K562 (cell line): ENCODE results near the gene C4orf36. TPM values are rescaled to one million over a fixed set of nuclear protein-coding genes. Genes with fewer than 3 reads are reported as not detected.

ENCODE experiments used
- ATF1 ChIP-seq, 2 experiments: fragments of 450-650 bp in 1 of 2; IDR thresholded peaks; 2 replicates each; pipeline ENCODE4 v1.6.1; 2016; ENCODE audit warnings: missing compliant biosample characterization in 1 of 2, missing genetic modification characterization in 1 of 2
- BACH1 ChIP-seq: fragments of 200-800 bp; sonication (Bioruptor generic); IDR thresholded peaks from 2 replicates; pipeline ENCODE4 v1.6.1; 2016; ENCODE audit warnings: missing genetic modification characterization, missing compliant biosample characterization
- CREB3L1 ChIP-seq: fragments of 450-650 bp; IDR thresholded peaks from 2 replicates; pipeline ENCODE4 v1.6.1; 2014; ENCODE audit warnings: low read depth, mild to moderate bottlenecking, moderate library complexity, borderline replicate concordance
- CTBP1 ChIP-seq: fragments of 450-650 bp; IDR thresholded peaks from 2 replicates; pipeline ENCODE4 v1.6.1; 2016; ENCODE audit warnings: borderline replicate concordance
- E2F3 ChIP-seq: fragments of 250-450 bp; sonication (Bioruptor Pico); IDR thresholded peaks from 2 replicates; pipeline ENCODE4 v1.4.0; 2020; ENCODE audit warnings: mild to moderate bottlenecking
- E2F6 ChIP-seq, 2 experiments: IDR thresholded peaks; 2 replicates each; pipeline ENCODE4 v1.6.1; 2011; ENCODE audit warnings: borderline replicate concordance in 1 of 2, control low read depth in 1 of 2, low read depth in 1 of 2, low read length in 1 of 2, mild to moderate bottlenecking in 1 of 2, mixed read lengths in 1 of 2, moderate library complexity in 1 of 2; ENCODE audit not compliant: insufficient read depth in 1 of 2, insufficient read length in 1 of 2, poor library complexity in 1 of 2, severe bottlenecking in 1 of 2; ENCODE audit errors: extremely low read depth in 1 of 2
- GTF3C2 ChIP-seq: IDR thresholded peaks from 3 replicates; pipeline ENCODE4 v1.6.1; 2011; ENCODE audit warnings: borderline replicate concordance, mild to moderate bottlenecking, moderate library complexity; ENCODE audit not compliant: insufficient read length; ENCODE audit errors: extremely low read depth
- HES1 ChIP-seq: fragments of 450-650 bp; IDR thresholded peaks from 2 replicates; pipeline ENCODE4 v1.6.1; 2016; ENCODE audit warnings: low read depth, mild to moderate bottlenecking, moderate library complexity
- RBFOX2 ChIP-seq: fragments of 200-400 bp; formaldehyde crosslinking; IDR thresholded peaks from 2 replicates; pipeline ENCODE4 v1.6.1; 2017; ENCODE audit warnings: low read depth, mild to moderate bottlenecking, low read length, moderate library complexity
- TARDBP ChIP-seq: fragments of 450-650 bp; IDR thresholded peaks from 2 replicates; pipeline ENCODE4 v1.6.1; 2016
- TFAM ChIP-seq: fragments of 250-450 bp; sonication (Bioruptor Pico); conservative IDR thresholded peaks from 2 replicates; pipeline ENCODE4 v1.5.0; 2021; ENCODE audit warnings: mild to moderate bottlenecking, moderate library complexity
- ZNF184 ChIP-seq: sonication (generic); formaldehyde crosslinking; IDR thresholded peaks from 2 replicates; pipeline ENCODE4 v1.5.0; 2020; ENCODE audit warnings: missing genetic modification reagents
- ZNF280A ChIP-seq: fragments of 450-650 bp; IDR thresholded peaks from 2 replicates; pipeline ENCODE4 v1.6.1; 2018; ENCODE audit warnings: mild to moderate bottlenecking, low read depth; ENCODE audit not compliant: partially characterized antibody
- ZNF444 ChIP-seq: fragments of 250-450 bp; sonication (Bioruptor Pico); IDR thresholded peaks from 2 replicates; pipeline ENCODE4 v1.4.0; 2020; ENCODE audit warnings: mild to moderate bottlenecking, moderate library complexity
- ZNF511 ChIP-seq: sonication (generic); formaldehyde crosslinking; IDR thresholded peaks from 2 replicates; pipeline ENCODE4 v1.8.0; 2022; ENCODE audit warnings: mild to moderate bottlenecking, missing genetic modification reagents
- ZNF717 ChIP-seq: fragments of 250-450 bp; sonication (Bioruptor Pico); IDR thresholded peaks from 2 replicates; pipeline ENCODE4 v1.5.0; 2021
- ZSCAN29 ChIP-seq: fragments of 450-650 bp; IDR thresholded peaks from 2 replicates; pipeline ENCODE4 v1.6.1; 2017
- polyA plus RNA-seq, 8 experiments: library from polyadenylated mRNA; depleted of rRNA in 4 of 8; stranded (reverse) in 5 of 8; unstranded in 3 of 8; fragments of >200 nt; fragmentation: Nextera tagmentation in 2 of 8; fragmentation: Illumina TruSeq in 1 of 8; extraction: Ambion mirVana in 2 of 8; extraction: Trizol in 1 of 8; gene quantifications; 2 replicates each; pipeline versions ENCODE4 v1.2.1 to v1.2.3, GENCODE V29; 2011 to 2014; ENCODE audit warnings: inconsistent platforms in 1 of 8, missing spikeins in 1 of 8
- total RNA-seq, 7 experiments: library from RNA; depleted of rRNA in 6 of 7; stranded (reverse); fragments of >200 nt in 6 of 7; fragmentation: Illumina TruSeq in 2 of 7; extraction: Trizol in 2 of 7; gene quantifications; 2 replicates each; pipeline versions ENCODE4 v1.2.1 to v1.2.3, GENCODE V29; 2011 to 2021; ENCODE audit warnings: low replicate concordance in 1 of 7

C4orf36 gene
- total and polyA plus RNA-seq, 9 of the 15 experiments (the other 6 are each of a cell fraction or from before 2014, with no cell fraction given): 0.14 to 0.45 (median 0.20) TPM; not detected in 5

- TF ChIP-seq ZNF280A (no peak), HES1 (no peak), ZNF511 (CRISPR knock-in tag) (no peak), ZSCAN29 (0 out of 2 replicates have a peak, but pooled peaks have one; percentile 7), E2F6 (IDR thresholded peaks at IDR 0.05; ENCODE audit: borderline replicate concordance in 1 of 2, extremely low read depth in 1 of 2, insufficient read depth in 1 of 2, insufficient read length in 1 of 2, low read depth in 1 of 2, low read length in 1 of 2, poor library complexity in 1 of 2, severe bottlenecking in 1 of 2) (no peak), RBFOX2 (no peak), TARDBP (no peak), BACH1 (tag) (no peak), ATF1 (CRISPR knock-in tag; IDR thresholded peaks at IDR 0.05) (no peak), ATF1 (tag; IDR thresholded peaks at IDR 0.05) (no peak), ZNF184 (CRISPR knock-in tag) (no peak), E2F3 (CRISPR knock-in tag) (no peak), ZNF717 (no peak), CREB3L1 (no peak), GTF3C2 (no peak), TFAM (CRISPR knock-in tag) (no peak), CTBP1 (peak; percentile 19; the same call in 1 of the 2 replicates), ZNF444 (CRISPR knock-in tag) (no peak)
Measured at GRCh38 chr4:86940920-86941460, 48.8 kb upstream of the C4orf36 start (continued).
